IPS-NIHi7 (cell line): Measurements from ENCODE around the gene CXADR.
A peak's percentile ranks its signal among the peaks of the same experiment; 100 is the strongest.
"Not testable (repeated sequence)": the region's sequence is repeated elsewhere in the genome, so short reads cannot be mapped to it uniquely, and the experiment has no call there.

ENCODE experiments used
- DNase-seq: peaks from one replicate; pipeline ENCODE4 v3.0.0; 2012; ENCODE audit warnings: mixed read lengths; ENCODE audit errors: extremely low spot score

CXADR gene

DNA sequence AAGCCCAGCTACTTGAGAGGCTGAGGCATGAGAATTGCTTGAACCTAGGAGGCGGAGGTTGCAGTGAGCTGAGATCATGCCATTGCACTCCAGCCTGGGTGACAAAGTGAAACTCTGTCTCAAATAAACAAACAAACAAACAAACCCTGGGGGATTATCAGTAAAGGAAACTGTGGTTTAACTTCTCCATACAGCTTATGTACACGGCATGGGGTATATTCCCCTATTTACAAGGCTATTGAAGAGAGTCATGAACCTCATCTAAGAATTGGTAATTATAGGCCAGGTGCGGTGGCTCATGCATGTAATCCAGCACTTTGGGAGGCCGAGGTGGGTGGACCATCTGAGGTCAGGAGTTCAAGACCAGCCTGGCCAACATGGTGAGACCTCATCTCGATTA lies 9.9 kb upstream of the CXADR start:
- DNase-seq, result not testable (repeated sequence)

DNA sequence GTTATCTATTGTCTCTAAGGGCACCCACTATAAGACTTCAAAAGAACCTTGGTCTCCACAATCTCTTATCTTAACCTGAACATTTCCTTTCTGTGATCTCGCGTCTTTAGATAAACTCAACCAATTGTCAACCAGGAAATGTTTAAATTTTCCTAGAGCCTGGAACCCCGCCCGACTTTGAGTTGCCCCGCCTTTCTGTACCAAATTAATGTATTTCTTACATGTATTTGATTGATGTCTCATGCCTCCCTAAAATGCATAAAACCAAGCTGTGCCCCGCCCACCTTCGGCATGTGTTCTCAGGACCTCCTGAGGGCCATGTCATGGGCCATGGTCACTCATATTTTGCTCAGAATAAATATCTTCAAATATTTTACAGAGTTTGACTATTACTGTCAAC lies 5.9 kb upstream of the CXADR start:
- no peak for DNase-seq

DNA sequence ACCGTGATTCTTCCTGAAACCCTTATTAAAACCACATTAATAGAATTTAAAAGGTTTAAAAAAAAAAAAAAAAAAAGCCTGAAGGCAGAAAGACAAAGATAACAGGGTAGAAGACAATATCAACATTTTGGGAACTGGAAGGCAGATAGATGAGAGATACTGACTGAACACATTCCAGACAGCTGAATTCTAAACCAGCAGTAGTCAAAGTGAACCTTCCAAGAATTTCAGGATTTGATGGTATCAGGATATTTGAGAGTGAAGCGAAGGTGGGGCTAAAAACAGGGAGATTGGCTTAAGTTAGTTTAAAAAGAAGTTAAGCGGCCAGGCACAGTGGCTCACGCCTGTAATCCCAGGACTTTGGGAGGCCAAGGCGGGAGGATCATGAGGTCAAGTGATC lies 5.3 kb upstream of the CXADR start:
- no peak for DNase-seq

DNA sequence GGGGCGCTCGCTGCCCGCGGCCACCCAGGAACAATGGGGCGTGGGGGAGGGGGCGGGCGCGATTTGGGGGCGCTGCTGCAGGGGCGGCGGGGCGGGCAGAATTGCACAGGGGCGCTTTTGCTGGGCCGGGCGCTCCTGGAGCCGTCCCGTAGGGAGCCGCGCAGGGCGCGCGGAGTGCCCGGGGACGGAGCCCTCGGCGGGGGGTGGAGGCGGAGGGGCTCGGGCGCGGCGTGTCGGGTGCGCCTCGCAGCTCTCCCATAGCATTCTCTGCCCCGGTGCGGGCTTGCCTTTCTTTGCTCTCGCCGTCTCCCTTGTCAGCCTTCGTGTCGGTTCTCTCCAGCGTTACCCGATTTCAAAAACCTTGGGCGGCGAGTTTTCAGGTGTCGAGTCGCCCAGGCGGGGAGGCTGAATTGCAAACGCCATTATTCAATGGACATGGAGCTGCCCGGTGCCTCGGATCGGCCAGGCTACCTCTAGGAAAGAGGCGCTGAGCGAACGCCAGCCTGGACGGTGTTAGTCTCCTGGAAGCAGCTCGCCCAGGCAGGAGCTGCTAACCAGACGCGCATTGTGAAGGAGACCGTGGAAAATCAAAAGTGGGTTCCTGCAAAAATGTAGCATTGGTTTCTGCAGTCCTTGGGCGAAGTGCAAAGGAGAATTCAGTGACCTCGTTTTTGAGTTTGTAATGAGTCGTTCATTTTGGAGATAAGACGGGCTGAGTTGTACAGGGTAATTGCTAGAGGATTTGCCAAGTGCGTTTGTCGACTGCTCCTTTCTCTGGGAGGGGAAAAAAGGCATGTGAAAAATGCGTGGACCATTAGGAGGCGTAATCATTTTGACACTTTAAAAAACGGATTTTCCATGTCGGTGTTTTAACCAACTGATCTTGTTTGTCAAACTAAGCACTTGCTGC lies 626 bp downstream of the CXADR start:
- DNase-seq, result no peak

DNA sequence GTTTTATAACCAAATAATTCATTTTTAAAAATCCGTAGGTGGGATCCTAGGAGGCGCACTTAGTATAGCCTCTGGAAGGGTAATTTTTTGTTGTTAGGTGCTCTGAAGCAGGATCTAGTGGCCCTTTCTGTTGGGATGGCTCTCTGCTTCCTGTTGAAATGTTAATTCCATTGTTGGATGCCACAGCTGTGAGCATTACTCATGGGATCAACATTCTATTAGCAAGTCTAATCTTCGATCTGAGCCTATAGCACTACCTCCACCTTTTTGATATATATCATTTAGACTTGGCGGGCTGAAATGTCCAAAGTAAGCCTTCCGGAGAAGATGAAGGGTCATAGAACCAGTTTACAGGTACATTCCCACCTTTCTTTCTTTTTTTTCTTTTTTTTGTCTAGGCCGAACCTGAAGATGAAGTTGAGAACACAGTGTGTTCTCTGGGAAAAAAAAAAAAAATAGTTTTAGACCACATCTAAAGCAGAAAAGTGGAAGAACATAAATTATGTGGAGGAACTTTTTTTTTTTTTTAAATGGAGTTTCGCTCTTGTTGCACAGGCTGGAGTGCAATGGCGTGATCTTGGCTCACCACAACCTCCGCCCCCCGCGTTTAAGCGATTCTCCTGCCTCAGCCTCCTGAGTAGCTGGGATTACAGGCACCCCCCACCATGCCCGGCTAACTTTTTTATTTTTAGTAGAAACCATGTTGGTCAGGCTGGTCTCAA lies 1.4 kb downstream of the CXADR start:
- peak; percentile 41 for DNase-seq

DNA sequence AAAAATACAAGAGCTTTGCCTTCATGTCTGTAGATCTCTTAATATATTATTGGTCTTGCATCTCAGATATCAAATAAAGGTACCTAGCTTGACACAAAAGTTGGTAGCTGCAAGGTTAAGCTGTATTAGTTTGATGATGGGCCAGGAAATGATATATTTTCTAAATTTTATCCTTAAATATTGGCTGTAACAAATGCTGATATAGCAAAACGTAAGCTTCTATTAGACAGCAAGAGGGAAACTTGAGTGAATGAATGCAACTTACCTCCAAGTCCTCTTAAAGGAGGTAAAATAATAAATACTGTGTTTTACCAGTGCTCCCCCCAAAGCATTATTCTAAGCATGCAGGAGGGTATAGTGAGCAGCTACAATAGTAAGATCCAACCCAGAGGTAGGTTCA lies 4.2 kb downstream of the CXADR start:
- DNase-seq, result not testable (repeated sequence)

DNA sequence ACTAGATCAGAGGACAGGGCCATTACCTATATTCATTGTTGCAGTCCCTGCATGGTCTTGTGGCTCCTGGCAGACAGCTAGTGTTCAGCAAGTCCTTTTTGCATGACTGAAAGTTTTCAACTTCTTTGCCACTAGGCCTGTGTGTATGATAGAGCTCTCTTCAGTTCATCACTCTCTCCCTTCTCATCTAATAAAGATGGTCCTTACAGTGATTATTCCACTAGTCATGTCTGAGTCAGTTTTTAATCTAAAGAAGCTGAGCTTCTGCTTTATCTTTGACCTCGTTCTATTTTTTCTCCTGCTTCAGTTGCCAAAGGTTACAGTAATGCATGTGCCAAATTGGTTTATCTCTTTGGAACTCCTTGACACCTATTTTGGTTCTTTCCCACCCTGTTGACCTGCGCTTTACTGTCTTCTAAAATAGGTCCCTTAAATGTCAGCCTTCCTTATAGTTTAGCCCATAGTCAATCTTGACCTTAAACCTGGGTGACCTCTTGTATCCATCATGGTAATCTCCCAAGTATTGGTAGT lies 6.4 kb downstream of the CXADR start:
- no peak for DNase-seq

DNA sequence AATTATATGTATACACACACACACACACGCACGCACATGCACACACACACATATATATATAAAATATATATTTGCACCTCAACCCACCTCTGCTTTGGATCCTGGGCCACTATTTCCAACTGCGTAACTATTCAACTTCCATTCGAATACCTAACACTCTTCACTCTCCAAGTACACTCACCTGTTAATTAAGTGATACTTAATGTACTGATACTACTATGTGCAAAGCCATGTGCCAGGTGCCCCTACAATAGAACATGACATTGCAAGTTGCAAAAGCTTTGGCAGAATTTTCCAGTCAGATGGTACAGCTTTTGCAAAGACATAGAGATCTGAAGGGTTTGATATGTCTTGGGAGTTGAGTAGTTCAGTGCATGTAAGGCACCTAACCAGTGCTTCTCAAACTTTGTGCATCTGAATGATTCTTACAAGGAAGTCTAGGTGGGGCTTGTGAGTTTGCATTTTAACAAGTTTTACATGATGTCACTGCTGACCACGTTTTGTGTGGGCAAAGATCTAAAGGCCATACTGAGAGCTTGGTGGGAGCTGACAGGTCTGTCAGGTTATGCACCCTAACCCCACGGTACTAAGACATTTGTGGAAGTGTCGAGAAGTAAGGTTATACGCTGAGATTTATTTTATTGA lies 7.2 kb downstream of the CXADR start:
- no peak for DNase-seq

DNA sequence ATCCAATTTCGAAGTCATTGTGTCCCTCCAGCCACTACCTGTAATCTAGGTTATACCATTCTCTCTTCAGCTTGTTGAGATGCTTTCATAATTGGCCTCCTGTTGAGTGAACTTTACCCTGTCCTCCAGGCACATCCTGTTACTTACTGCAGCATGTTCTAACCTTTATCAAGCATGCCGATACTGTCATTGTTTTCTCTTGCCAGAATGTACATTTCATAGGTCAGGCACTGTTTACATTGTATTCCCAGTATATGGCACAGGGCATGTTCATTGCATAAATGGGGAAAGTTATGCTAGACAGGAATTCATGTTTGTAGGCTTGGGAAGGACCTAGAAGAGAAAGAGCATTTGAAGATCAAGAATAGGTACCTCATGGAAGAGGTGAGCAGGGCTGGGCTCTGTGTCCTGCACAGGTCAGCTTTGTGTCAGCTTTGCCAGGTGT lies 10.2 kb downstream of the CXADR start:
- DNase-seq, result no peak

DNA sequence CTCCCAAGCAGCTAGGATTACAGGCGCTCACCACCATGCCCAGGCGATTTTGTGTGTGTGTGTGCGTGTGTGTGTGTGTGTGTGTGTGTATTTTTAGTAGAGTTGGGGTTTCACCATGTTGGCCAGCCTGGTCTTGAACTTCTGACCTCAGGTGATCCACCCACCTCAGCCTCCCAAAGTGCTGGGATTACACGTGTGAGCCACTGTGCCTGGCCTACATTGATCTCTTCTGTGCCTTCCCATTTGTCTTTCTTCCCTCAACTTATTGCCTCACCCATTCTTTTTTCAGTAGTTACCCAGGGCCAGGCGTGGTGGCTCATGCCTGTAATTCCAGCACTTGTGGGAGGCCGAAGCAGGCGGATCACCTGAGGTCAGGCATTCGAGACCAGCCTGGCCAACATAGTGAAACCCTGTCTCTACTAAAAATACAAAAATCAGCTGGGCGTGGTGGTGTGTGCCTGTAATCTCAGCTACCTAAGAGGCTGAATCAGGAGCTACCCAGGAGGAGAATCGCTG lies 11.2 kb downstream of the CXADR start:
- not testable (repeated sequence) for DNase-seq

DNA sequence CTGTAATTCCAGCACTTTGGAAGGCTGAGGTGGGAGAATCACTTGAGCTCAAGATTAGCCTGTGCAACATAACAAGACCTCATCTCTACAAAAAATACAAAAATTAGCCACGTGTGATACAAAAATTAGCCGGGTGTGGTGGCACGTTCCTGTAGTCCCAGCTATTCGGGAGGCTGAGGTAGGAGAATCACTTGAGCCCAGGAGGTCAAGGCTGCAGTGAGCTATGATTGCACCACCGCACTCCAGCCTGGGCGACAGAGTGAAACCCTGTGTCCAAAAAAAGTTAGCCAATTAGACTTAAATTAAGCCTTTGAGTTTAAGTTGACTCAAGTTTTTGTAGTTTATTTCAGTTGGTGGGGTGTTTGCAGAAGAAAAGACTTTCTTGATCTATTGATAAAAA lies 11.8 kb downstream of the CXADR start:
- no peak for DNase-seq

DNA sequence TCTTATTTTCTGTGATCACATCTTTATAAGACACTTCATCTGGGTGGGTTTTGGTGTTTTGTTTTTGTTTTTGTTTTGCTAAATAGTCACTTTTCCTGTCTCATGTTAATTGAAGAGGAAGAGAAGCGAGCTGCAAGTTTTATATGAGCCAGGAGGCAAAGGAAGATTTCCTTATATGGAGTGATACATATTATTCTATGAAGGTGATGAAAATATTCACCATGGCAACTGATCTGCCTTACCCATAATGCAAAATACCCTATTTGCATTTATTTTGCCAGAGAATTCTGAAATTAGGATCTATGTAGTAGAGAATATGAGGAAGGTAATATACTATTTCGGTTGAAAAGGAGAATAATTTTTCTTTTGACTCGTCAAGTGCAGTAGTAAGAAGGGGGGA lies 13.9 kb downstream of the CXADR start:
- DNase-seq, result no peak

DNA sequence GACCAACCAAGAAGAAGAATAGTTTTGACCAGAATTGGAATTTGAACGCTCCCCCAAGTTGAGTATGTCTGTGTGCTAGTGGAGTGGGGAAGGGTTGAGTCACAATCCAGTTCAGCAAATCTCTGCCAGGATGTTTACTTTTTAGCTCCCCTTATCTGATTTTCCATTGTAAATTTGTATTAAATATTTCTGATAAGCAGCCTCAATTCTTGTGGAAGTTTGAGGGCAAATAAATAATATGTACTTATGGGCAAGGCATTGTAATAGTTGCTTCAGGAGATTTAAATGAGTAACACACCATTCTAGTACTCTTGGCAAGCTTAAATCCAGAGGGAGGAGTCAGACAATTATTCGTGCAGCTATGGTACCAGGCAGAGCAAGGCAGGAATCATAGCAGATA lies 14.4 kb downstream of the CXADR start:
- DNase-seq, result no peak

DNA sequence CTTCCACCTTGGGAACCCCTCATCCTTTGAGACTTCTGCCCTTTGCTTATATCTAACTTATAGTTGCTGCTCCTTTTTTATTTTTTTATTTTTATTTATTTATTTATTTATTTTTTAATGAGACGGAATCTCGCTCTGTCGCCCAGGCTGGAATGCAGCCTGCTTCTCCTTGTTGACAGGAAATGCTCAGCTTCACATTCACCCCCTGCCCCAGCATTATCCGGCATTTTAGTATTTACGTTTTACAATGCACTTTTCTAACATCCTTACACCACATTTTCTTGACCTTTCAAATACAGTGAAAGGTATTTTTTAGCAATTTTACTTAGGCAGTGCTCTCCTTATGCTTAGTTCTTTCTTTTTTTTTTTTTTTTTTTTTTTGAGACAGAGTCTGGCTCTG lies 14.9 kb downstream of the CXADR start:
- DNase-seq, result no peak

DNA sequence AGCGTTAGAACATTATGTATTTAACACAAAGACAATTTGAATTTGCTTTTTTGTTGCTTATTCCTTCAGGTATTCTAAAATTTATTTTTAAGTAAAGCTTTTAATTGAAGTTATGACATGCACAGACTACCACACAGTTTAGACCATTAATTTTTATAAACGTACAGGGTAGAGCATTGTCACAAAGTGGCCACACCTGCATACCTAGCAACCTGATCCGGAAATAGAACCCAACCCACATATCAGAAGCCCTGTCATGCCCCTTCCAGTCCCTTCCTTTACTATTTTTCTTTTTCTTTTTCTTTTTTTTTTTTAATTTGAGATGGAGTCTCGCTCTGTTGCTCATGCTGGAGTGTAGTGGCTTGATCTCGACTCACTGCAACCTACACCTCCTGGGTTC lies 16.8 kb downstream of the CXADR start:
- no peak for DNase-seq

DNA sequence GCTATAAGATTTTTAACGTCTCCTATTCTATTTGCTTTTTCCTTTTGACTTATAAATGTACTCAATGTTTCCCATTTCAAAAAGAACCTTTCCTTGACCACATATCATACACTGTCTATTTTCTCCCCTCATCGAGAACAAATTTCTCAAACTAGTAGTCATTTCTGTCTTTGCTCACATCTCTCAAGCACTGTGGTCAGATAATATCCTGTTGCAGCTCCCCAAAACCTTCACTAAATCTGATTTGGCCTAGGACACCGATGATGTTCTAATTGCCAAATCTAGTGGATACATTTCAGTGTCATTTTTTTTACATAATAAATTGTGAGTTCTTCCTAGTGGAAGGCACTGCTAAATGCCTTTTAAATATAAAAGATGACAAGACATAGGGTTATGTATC lies 19.4 kb downstream of the CXADR start:
- DNase-seq, result no peak

DNA sequence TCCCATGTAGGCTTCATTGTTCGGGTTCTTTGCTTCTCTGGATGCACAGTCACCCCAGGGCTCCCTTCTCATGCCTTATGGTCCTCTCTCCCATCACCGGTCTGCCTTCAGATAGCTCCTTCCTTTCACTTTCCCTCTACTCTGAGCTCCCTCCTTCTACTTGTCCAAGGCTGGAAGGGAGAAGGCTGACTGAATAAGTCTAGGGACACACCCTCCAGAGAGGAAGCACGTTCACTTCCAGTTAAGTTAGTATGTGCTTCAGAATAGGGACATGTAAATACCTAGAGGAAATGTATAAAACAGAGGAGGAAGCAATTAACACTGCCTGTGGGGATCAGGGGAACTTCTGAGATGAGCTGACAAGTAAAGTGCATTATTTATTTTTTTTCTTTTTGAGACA lies 23.5 kb downstream of the CXADR start:
- DNase-seq, result no peak

DNA sequence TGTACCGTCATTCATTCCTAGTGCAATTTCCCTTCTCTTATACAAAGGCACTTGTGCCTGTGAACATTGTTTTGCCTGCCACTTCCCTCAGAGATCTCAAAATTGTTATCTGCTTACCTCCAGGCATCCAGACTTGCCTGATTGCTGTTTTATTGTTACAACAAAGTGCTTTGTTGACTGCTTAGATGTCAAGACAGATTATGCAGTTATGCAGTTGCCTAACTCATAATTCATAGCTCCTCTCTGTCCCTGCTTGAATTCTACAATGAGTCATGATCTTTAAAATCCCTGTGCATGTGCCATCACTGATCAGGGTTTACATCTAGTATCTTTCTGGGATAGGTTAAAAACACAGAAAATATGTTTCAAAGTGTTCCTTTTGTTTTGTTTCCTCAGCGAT lies 24.5 kb downstream of the CXADR start:
- no peak for DNase-seq

DNA sequence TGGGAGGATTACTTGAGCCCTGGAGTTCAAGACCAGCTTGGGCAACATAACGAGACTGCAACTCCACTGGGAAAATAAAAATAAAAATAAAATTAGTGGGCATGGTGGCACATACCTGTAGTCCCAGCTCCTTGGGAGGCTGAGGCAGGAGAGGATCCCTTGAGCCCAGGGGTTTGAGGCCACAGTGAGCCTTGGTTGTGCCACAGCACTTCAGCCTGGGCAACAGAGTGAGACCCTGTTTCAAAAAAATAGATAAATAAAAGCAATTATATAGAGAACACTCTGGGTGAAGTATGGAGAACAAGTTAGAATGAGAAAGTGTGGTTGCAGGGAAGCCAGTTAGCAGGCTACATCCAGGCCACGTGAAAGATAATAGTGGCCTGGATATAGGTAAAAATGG lies 25.7 kb downstream of the CXADR start:
- no peak for DNase-seq

DNA sequence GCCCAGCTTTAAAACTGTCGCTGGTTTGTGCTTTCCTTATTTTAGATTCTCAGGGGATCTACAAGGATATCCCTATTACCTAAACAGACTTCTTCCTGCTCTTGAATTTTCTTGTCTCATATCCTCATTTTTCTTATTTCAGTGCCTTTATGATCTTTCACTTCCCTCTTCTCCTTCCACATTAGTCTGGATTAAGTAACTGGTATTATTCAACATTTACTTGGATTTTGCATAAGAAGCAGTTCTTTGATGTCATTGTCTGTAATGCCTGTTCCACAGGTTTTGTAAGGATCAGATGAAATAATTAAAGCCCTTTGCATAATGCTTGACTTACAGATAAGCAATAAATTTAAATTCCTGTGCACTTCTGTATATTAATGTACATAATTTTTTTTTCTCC lies 26.5 kb downstream of the CXADR start:
- DNase-seq, result no peak

DNA sequence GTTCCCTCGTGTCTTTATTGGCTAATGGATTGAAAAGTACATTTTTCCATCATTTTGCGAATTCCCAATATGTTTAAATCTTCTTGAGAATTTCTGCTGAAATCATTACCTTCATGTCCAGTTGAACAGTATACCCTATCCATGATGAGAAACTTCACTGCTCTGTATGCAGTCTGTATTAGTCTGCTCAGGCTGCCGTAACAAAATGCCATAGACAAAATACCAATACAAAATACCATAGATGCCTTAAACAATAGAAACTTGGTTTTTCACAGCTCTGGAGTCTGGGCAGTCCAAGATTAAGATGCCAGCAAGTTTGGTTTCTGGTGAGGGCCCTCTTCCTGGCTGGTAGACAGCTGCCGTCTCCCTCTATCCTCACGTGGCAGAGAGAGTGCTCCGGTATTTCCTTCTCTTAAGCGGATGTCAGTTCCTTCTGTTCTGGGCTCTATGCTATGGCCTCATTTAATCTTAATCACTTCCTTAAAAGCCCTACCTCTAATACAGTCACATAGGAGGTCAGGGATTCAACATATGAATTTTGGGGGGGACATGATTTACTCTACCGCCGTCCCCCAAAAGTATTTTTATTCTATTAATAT lies 27.0 kb downstream of the CXADR start:
- no peak for DNase-seq

DNA sequence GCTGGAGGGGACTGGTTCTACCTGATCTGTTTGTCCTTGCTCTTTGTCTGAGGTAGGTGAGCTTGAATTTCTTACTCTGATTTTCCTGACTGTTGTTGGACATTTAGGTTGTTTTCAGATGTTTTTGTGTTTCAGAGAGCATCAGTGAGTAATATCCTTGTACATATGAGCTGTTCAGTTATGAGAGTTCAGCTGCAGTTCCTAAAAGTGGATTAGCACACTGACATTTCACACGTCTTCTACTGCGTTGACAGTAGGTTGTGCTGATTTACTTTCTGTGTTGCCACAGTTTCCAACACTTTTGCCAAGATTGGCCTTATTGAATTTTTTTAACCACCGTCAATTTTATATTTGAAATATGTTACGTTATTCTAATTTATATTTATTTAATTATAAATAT lies 27.7 kb downstream of the CXADR start:
- DNase-seq, result no peak
